ENCODE measurements around the gene SLC12A2.

The SLC12A2 gene

GRCh38 chr5:128228008-128228407 is 144.4 kb downstream of the SLC12A2 start:
- DNase-seq (ENCODE audit: low spot score), result no peak

- no peak for DNase-seq (ENCODE audit: low spot score)
Observed at GRCh38 chr5:128228521-128228920, 145.0 kb downstream of the SLC12A2 start.

GRCh38 chr5:128234928-128235641 is 151.5 kb downstream of the SLC12A2 start:
- no peak for DNase-seq (ENCODE audit: low spot score)

GRCh38 chr5:128236334-128236733 is 152.8 kb downstream of the SLC12A2 start:
- DNase-seq (ENCODE audit: low spot score), result no peak

- no peak for DNase-seq (ENCODE audit: low spot score)
Observed at GRCh38 chr5:128237000-128237399, 153.4 kb downstream of the SLC12A2 start.

- DNase-seq (ENCODE audit: low spot score), result no peak
Observed at GRCh38 chr5:128237546-128237945, 154.0 kb downstream of the SLC12A2 start.

All from COLO829 (cell line).